T-helper 2 cell treated with Interferon-gamma antibody and Interleukin-4, amounts not matched to agents 5 μg/mL and 100 μg/mL, for 36 hours (primary cell): ENCODE measurements around the gene SCUBE3.

Experiments
- DNase-seq: peaks from one replicate; pipeline ENCODE4 v3.0.0; 2021; ENCODE audit warnings: low spot score
- H3K27ac Mint-ChIP-seq: one replicate; pipeline ENCODE4 v1.8.0; 2021; ENCODE audit warnings: mild to moderate bottlenecking, mixed read lengths
- H3K27me3 Mint-ChIP-seq: one replicate; pipeline ENCODE4 v1.8.0; 2021; ENCODE audit warnings: low read depth, mixed read lengths
- H3K36me3 Mint-ChIP-seq: one replicate; pipeline ENCODE4 v1.8.0; 2021; ENCODE audit warnings: low read depth, mixed read lengths
- H3K4me1 Mint-ChIP-seq: one replicate; pipeline ENCODE4 v1.8.0; 2021; ENCODE audit warnings: low read depth, mixed read lengths
- H3K4me3 Mint-ChIP-seq: one replicate; pipeline ENCODE4 v1.8.0; 2022; ENCODE audit warnings: mild to moderate bottlenecking, moderate library complexity, mixed read lengths
- H3K9me3 Mint-ChIP-seq: one replicate; pipeline ENCODE4 v1.8.0; 2021; ENCODE audit warnings: mixed read lengths

The SCUBE3 gene

GRCh38 chr6:35267446-35267845 lies 53.7 kb downstream of the SCUBE3 start:
- Mint-ChIP-seq H3K36me3 (peaks cover 3% of the 10 kb centered on the region), H3K27ac (no peak overlapping the region), H3K4me1 (peaks cover 19% of the 10 kb centered on the region), H3K4me3 (no peak overlapping the region), H3K27me3 (no peaks in the 10 kb centered on the region), H3K9me3 (no peaks in the 10 kb centered on the region)
- DNase-seq, result no peak

DNA sequence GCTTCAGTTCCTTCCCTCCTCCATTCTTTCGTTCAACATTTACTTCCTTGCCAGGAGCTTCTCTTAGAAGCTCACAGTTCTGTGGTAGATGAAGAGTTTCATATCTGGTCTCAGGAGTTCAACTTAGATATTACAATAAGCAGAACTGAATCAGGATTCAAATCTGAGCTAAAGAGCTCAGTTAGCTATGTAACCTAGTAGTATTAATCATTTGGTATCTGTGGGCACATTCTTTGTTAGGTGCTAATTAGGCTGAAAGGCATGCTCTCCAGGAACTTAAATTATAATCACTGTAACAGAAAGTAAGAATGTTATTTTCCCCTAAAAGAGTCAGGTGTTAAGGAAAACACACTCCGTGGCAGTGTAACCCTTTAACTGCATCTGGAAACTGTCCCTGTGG lies 54.1 kb downstream of the SCUBE3 start:
- Mint-ChIP-seq H3K27ac (no peak overlapping the region), H3K36me3 (peaks cover 3% of the 10 kb centered on the region), H3K4me1 (peaks cover 15% of the 10 kb centered on the region), H3K9me3 (no peaks in the 10 kb centered on the region), H3K27me3 (no peaks in the 10 kb centered on the region), H3K4me3 (no peak overlapping the region)
- DNase-seq, result no peak

DNA sequence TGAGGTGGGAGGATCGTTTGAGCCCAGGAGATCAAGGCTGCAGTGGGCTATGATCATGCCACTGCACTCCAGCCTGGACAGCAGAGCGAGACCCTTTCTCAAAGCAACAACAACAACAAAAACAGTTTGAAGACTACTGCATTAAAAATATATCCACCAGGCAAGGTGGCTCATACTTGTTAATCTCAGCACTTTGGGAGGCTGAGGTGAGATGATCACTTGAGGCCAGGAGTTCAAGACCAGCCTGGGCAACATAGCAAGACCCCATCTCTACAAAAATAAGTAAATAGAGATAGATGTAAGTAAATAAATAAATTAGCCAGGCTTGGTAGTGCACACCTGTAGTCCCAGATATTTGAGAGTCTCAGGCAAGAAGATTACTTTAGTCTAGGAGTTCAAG lies 58.2 kb downstream of the SCUBE3 start:
- no peaks in the 10 kb centered on the region for H3K9me3 Mint-ChIP-seq
- H3K4me1 Mint-ChIP-seq, result peaks cover 3% of the 10 kb centered on the region
- no peaks in the 10 kb centered on the region for H3K36me3 Mint-ChIP-seq
- H3K27ac Mint-ChIP-seq, result no peak overlapping the region
- H3K27me3 Mint-ChIP-seq, result no peaks in the 10 kb centered on the region
- no peak for DNase-seq
- H3K4me3 Mint-ChIP-seq, result no peak overlapping the region

DNA sequence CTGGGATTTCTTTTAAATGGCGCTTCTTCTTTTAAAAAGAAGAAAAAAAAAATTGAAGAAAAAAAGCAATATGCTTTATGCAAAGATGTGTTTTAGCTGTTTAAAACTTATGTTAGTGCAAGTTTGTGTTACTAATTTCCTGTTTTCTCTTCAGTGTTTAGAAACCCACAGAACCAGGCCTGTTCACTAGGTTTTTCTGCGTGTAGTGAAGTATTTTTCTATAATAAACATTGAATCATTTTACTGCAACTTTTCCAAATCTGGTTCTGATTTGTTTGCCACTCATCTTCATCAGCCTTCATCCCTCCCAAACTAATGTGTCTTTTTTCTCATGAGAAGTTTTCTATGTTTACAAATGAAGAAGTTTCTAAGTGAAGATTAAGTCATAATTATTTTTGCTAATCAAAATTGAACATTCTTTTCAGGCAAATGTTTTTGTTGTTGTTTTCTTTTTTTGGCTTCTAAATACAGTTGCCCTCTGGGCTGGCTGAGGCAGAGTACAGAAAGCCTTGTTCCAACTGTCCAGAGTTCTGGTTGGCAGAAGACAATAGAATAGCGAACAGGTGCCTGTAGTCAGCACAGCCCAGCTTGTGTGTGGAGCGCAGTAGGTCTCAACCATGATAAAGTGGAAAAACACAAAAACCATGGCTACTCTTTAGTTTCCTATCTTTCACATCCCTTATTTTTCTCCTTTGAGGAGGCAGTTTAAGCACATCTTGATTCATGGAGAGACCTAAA lies 60.2 kb downstream of the SCUBE3 start:
- peaks cover 1% of the 10 kb centered on the region for H3K4me1 Mint-ChIP-seq
- H3K4me3 Mint-ChIP-seq, result no peak overlapping the region
- H3K27me3 Mint-ChIP-seq, result no peaks in the 10 kb centered on the region
- no peaks in the 10 kb centered on the region for H3K36me3 Mint-ChIP-seq
- H3K9me3 Mint-ChIP-seq, result no peaks in the 10 kb centered on the region
- no peak overlapping the region for H3K27ac Mint-ChIP-seq
- DNase-seq, result no peak

- no peak for DNase-seq
- Mint-ChIP-seq H3K36me3 (peaks cover 3% of the 10 kb centered on the region), H3K27me3 (no peaks in the 10 kb centered on the region), H3K4me1 (peaks cover 3% of the 10 kb centered on the region), H3K27ac (no peak overlapping the region), H3K9me3 (no peaks in the 10 kb centered on the region), H3K4me3 (no peak overlapping the region)
Observed at GRCh38 chr6:35275744-35276260, 62.0 kb downstream of the SCUBE3 start.

DNA sequence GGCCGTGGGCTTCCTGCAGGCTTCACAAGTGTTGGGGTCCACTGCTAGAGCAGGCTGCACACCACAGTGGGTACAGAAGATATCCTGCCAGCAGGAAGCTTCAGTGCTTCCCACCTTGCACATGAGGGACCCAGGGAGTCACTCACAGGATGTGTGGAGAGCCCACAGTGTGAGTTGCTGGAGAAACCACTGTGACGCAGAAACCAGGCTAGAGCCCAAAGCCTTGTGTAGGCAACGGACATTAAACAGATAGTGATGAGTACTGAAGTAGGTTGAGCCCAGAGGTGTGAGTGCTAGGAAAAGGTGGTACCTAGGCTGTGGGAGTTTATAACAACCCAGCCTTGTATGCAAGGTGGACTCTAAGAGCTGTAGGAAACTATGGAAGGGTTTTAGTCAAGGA lies 65.0 kb downstream of the SCUBE3 start:
- H3K4me1 Mint-ChIP-seq, result peaks cover 3% of the 10 kb centered on the region
- H3K27me3 Mint-ChIP-seq, result no peaks in the 10 kb centered on the region
- no peak overlapping the region for H3K27ac Mint-ChIP-seq
- no peaks in the 10 kb centered on the region for H3K9me3 Mint-ChIP-seq
- H3K36me3 Mint-ChIP-seq, result peaks cover 20% of the 10 kb centered on the region
- no peak for DNase-seq
- H3K4me3 Mint-ChIP-seq, result no peak overlapping the region

- H3K27ac Mint-ChIP-seq, result no peak overlapping the region
- no peaks in the 10 kb centered on the region for H3K9me3 Mint-ChIP-seq
- peaks cover 30% of the 10 kb centered on the region for H3K36me3 Mint-ChIP-seq
- no peaks in the 10 kb centered on the region for H3K27me3 Mint-ChIP-seq
- H3K4me1 Mint-ChIP-seq, result peaks cover 2% of the 10 kb centered on the region
- no peak for DNase-seq
- H3K4me3 Mint-ChIP-seq, result no peak overlapping the region
Observed at GRCh38 chr6:35280903-35281302, 67.1 kb downstream of the SCUBE3 start.

DNA sequence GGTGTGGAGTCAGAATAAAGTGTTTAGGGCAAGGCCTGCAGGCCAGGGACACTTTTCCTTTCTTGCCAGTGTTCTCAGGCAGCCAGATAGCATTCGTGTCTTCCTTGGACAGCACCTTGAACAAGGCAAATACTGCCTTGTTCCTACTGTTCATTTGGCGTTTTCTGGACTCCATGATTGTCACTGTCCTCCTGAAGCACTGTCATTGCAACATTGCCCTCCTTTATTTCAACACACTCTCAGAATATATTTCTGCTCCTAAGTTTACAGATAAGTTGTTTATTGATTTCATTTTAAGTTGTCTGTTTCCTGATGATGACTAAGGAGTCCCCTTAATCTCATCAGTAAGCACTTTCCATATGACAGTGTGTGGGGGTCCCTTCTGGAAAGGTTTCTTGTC lies 68.7 kb downstream of the SCUBE3 start:
- Mint-ChIP-seq H3K27me3 (no peaks in the 10 kb centered on the region), H3K4me3 (no peak overlapping the region), H3K9me3 (no peaks in the 10 kb centered on the region), H3K36me3 (peaks cover 43% of the 10 kb centered on the region), H3K27ac (no peak overlapping the region), H3K4me1 (peaks cover 2% of the 10 kb centered on the region)
- no peak for DNase-seq

DNA sequence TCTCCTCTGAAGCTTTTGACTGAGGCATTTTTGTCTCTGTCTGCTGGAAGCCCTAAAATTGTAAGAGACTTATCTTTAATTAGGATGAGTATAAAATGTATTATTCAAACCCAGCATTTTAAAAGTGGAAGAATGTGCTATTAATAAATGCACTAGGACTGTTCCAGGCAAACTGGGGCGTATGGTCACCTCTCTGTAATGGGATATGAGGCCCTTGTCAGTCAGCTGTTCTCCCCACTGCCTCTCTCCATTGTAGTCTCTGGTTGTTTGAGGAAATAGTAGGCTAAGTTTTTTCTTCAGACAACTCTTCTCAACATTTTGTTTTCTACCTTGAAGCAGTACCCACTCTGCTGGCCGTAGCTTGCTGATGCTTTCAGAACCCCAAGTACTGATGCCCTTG lies 69.6 kb downstream of the SCUBE3 start:
- no peak for DNase-seq
- H3K27ac Mint-ChIP-seq, result no peak overlapping the region
- no peak overlapping the region for H3K4me3 Mint-ChIP-seq
- H3K9me3 Mint-ChIP-seq, result no peaks in the 10 kb centered on the region
- H3K27me3 Mint-ChIP-seq, result no peaks in the 10 kb centered on the region
- H3K4me1 Mint-ChIP-seq, result peaks cover 2% of the 10 kb centered on the region
- peaks cover 43% of the 10 kb centered on the region for H3K36me3 Mint-ChIP-seq

DNA sequence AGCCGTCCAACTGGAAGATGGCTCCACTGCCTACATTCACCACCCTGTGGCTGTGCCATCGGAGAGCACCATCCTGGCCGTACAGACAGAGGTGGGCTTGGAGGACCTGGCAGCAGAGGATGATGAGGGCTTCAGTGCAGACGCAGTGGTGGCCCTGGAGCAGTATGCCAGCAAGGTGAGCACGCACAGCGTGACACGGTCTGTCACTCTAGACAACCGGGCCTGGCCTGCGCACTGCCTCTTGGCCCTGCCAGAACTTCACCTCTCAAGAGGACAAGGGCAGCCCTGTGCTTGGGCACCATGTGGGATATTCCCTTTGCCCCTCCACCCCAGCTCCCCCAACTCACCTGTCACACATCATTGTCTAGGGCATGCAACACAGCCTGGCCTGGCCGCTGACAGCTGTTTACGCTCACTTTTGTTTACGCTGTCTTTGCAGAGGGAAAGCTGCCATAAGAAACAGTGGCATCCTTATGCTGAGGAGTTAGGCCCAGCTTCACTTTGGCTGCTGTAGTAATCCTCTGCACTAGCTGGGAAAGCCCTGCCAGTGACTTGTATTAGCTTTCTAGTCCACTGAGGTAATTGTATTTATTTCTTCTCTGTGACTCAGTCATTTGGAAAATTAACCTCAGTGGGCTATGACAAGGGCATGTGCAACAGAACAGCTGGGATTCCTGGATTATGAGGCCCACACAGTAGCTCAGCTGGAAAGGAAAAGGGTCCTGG lies 74.1 kb downstream of the SCUBE3 start:
- H3K27me3 Mint-ChIP-seq, result no peaks in the 10 kb centered on the region
- no peak overlapping the region for H3K4me3 Mint-ChIP-seq
- H3K27ac Mint-ChIP-seq, result no peak overlapping the region
- no peaks in the 10 kb centered on the region for H3K4me1 Mint-ChIP-seq
- peaks cover 40% of the 10 kb centered on the region for H3K36me3 Mint-ChIP-seq
- DNase-seq, result no peak
- no peaks in the 10 kb centered on the region for H3K9me3 Mint-ChIP-seq

- no peak for DNase-seq
- Mint-ChIP-seq H3K27ac (no peak overlapping the region), H3K4me3 (no peak overlapping the region), H3K36me3 (peaks cover 37% of the 10 kb centered on the region), H3K4me1 (no peaks in the 10 kb centered on the region), H3K9me3 (no peaks in the 10 kb centered on the region), H3K27me3 (no peaks in the 10 kb centered on the region)
Observed at GRCh38 chr6:35288834-35289233, 75.1 kb downstream of the SCUBE3 start.

GRCh38 chr6:35291491-35291890 lies 77.7 kb downstream of the SCUBE3 start:
- H3K4me1 Mint-ChIP-seq, result peaks cover 3% of the 10 kb centered on the region
- H3K27me3 Mint-ChIP-seq, result no peaks in the 10 kb centered on the region
- H3K9me3 Mint-ChIP-seq, result no peaks in the 10 kb centered on the region
- no peak overlapping the region for H3K4me3 Mint-ChIP-seq
- DNase-seq, result no peak
- peaks cover 29% of the 10 kb centered on the region for H3K36me3 Mint-ChIP-seq
- H3K27ac Mint-ChIP-seq, result no peak overlapping the region

GRCh38 chr6:35292494-35292893 lies 78.7 kb downstream of the SCUBE3 start:
- no peak for DNase-seq
- no peaks in the 10 kb centered on the region for H3K9me3 Mint-ChIP-seq
- H3K4me1 Mint-ChIP-seq, result peaks cover 9% of the 10 kb centered on the region
- H3K36me3 Mint-ChIP-seq, result peaks cover 21% of the 10 kb centered on the region
- no peak overlapping the region for H3K27ac Mint-ChIP-seq
- H3K27me3 Mint-ChIP-seq, result no peaks in the 10 kb centered on the region
- H3K4me3 Mint-ChIP-seq, result no peak overlapping the region

DNA sequence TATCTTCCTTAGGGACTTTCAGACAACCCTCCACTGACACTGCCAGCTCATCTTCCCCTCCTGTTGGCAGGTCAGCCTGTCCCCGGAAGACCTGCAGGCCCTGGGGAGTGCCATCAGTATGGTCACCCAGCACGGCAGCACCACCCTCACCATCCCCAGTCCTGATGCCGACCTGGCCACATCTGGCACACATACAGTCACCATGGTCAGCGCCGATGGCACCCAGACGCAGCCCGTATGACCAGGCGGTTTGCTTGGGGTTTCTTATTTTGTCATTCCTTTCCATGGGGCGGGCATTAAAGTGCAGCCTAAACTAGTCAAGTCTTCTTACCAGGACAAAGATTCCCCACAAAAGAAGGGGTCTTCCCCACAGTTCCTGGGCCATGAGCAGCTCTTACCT lies 79.9 kb downstream of the SCUBE3 start:
- Mint-ChIP-seq H3K9me3 (no peaks in the 10 kb centered on the region), H3K4me3 (no peak overlapping the region), H3K36me3 (peaks cover 27% of the 10 kb centered on the region), H3K27ac (no peak overlapping the region), H3K27me3 (no peaks in the 10 kb centered on the region), H3K4me1 (peaks cover 10% of the 10 kb centered on the region)
- DNase-seq, result no peak
